HG02759 (cell line): ENCODE results near the gene EIPR1.

Source experiments
- ATAC-seq: cut with Tn5 transposase; IDR thresholded peaks from one replicate; pipeline ENCODE4 v1.9.1; 2021; ENCODE audit warnings: mild to moderate bottlenecking, moderate library complexity; ENCODE audit not compliant: unreplicated experiment

The EIPR1 gene

DNA sequence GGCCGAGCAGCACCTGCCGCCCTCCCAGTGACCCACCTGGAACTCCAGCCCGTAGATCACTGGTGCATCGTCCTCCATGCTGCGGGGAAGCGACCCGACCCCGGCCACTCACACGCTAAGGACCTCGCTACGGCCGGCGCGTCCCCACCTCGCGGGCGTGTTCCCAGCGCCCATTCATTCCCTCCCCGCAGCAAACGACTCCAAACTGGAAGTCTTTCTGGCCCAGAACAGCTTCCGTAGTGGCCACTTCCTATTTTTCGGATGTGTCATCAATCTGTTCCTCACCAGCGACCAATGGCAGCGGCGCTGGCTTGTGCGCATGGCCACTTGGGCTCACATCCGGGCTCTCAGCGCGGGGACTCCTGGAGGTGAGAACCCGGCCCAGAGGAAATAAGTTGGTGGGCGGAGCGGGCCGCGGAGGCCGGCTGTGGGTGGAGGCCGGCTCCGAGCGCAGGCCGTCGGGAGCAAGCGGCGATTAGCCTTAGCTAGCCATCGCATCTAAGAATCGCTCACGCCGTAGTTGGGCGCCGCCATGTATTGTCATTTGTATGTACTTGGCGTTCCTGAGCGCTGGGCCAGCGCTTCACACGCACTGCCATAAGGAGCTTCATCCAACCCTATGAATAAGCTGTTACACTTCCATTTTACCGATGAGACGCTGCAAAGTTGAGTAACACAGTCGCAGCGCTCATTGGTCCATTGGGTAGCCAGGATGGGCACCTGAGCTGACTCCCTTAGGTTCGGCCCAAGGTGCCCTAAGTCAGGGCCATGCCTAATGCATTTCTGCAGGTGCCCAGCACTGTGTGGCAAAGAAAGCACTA is at the start of gene EIPR1:
Gene EIPR1, minus strand, starts transcription at position 207 of the 821 bp plus-strand sequence. Its CDS starts 129 bp downstream, at position 78.
- peak; percentile 82 for ATAC-seq

DNA sequence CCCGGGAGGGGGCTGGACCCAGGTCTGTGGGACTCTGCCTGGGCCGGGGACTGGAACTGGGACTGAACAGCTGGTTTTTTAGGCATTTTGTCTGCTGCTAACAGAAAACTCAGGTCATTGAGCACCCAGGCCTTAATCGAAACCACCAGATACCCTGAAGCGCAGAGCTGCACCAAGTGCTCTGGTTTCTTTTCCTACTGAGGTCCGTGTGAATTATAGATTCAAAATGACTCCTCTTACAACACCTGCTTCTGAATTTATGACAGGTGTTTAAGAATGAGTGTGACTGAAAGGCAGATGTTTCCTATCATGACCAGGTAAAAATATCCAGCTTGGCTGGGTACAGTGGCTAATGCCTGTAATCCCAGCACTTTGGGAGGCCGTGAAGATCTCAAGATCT is 49.7 kb upstream of the EIPR1 start:
- ATAC-seq, result peak; percentile 53

DNA sequence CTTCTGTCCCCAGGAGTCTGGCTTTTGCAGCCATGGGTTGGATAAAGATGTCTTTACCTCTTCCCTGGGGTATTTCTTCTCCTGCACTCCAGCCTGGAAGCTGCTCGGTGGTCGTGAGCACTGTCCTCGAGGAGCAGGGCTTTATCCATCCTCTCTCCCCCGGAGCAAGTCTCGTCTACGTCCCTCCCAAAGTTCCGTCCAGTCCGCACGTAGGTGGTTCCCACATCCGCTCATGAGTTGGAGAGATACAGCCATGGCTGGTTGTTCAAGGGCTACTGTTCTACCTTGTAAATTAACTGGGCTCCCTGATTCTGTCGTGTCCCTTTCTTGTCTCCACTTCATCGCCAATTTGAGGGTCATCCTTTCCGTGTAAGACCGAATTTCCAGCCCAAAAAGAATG is 49.0 kb upstream of the EIPR1 start:
- no peak for ATAC-seq

DNA sequence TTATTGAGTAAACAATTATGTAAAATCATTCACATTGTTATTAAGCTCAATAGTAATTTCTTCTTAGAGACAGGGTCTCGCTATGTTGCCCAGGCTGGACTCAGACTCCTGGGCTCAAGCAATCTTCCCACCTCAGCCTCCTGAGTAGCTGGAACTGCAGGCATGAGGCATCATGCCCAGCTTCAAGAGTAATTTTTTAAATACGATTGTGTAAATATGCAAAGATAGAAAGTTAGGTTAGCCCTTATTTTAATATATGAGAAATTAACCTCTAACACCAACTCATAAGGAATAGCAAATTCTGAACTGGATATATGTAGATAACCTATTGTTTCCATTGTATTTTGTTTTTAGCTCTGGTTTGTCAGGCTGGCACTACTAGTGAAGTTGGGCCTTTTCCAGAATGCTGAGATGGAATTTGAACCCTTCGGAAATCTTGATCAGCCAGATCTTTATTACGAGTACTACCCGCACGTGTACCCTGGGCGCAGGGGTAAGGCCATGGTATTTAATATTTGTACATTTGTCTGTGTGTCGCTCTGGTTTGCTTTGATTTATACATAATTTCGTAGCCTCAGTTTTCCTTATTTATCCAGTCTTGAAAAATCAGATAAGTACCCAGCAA is 46.7 kb upstream of the EIPR1 start:
- no peak for ATAC-seq

DNA sequence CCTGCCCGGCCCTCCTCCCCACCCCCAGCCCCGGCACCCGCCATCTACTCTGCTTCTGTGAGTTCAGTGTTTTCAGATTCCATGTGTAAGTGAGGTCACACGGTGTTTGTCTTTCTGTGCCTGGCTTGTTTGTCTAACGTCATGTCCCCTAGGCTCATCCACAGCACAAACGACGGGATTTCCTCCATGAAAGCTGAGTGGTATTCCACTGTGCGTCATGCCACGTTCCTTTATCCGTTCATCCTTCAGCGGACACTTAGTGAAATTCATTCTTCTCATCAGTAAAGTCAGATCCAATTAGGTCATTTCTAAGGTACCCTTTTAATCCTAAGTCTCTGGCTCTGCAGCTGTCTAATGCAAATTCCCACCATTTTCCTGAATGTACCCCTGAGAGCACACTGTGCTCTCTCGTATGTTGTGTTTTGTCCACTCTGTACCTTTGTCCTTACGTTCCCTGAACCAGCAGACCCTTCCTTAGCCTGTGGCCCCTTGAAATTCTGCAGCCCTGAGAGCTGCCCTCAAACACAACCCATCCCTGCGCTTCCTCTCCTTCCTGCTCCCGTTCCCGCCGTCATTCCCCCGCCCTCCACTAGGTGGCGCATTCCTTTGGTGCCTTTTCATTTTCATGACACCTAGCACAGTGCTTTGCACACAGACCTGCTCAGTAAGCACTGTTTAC is 46.0 kb upstream of the EIPR1 start:
- peak; percentile 40 for ATAC-seq

DNA sequence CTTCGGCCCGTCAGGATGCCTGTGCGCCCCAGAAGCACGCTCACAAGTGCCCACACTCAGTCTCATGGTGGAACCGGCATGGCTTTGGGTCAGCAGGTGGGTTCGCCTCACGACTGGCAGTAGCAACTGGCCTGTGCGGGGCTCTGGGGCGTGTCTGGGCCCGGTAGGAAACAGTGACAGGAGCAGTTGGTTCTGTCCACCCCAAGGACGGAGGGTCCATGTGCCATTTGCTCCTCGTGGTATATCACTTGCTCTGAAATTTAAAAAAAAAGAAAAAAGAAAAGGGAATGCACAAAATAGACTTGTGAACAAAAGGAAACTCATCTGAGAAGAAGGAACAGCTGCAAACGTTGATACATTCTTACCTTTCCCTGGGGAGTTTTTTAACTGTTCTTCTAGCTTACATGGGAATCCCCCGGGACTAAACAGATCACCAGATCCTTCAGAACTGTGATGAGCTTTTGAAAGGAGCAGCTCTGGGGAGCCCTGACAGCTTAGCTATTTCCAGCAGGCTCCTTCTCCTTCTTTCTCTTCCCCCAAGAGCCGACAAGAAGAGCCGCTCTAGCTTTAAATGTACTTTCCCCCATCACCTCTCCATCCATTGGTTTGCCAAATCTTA is 44.7 kb upstream of the EIPR1 start:
- ATAC-seq, result peak; percentile 64

DNA sequence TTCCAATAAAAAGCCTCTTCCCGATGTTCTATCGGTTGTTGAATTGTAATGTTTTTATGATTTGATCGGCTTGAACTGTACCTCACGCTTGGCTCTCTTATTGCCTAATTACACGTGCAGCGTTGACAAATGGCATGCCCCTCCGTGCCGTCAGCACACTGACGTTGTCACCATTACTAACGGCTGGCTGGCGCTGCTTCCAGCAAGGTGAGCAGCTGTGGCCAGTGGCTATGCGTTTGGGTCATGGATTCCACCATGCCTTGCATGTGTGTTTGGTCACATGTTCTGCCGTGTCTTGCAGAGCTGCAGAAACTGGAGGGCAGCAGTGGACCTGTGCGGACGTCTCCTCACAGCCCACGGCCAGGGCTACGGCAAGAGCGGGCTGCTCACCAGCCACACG is 44.0 kb upstream of the EIPR1 start:
- ATAC-seq, result no peak

DNA sequence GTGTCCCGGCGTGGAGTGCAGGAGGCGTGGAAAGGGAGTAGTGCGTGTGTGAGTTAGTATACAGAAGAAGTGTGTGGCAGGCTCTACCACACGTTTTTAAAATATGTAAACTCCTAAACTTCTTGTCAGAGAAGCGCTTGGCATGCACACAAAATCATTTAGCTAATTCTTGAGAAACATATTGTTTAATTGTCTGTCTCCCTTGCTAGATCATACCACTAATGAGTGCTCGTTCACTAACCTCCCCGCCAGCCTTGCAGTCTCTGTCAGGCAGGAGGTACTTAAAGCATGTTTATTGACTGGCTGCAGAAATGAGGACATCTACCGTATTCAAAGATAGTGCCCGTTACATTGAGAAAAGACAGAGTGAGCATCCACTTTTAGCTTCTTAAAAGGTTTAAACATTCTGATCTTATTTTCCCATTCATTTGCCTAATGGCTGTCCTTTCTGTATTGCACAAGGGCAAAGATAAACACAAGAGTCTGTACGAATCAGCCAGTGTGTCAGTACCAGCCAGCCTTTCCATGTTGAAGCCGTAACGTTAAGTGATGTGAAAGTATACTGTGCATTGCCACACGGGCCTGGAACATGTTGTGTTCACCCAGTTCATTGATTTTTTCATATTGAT is 43.3 kb upstream of the EIPR1 start:
- no peak for ATAC-seq

DNA sequence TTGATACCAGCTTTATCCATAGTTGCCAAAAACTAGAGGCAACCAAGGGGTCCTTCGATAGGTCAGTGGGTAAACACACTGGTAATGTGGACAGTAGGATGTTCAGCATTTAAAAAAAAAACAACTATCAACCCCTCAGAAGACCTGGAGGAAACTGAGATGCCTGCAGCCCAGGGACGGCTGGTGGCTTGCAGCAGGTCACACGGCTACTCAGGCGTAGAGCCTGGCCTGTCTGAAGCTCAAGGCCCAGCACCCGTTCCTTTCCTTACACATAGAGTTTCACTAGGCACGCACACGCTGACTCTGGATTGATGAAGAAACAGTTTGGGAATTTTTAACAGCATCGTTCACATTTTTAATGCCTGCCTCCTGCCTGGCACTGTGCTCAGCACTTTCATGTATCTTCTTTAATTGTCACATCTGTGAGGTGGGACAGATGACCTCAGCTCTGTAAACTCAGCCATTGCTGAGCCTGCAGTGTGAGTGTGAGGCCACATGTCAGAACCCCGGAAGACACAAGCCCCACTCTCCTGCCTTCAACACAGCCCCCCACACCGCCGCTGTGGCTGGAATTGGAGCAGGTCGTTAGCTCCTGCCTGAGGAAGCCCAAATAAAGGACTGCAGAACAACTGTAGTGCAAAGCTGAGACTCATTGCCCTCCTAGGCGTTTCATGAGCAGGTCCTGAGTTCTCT is 42.6 kb upstream of the EIPR1 start:
- ATAC-seq, result peak; percentile 32

DNA sequence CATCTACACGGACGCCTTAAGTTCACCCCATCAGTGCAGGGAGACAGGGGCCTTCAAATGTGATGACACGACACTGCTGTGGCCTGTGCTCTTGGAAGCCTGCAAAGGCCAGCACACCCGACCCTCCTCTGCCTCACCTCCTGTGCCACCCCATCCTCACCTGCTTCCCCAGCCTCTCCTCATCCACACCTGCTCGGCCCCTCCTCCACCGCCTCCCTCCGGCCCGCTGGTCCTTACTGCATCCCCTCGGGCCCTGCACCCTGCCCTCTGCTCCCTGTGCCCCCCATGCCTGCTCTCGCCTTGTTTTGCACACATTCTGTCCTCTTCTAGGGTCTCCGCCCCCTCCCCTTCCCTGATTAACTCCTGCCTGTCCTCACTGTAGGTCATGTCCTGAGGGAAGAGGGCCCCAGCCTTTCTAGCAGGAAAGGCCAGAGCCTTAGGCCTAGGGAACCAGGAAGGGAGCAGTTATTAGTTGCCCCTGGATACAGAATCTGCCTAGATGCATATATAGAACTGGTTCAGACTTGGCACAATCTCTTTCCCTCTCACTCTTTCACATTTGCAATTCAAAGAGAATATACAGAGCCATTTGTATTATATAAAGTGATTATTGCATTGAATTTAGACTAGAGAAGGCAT is 41.3 kb upstream of the EIPR1 start:
- no peak for ATAC-seq

DNA sequence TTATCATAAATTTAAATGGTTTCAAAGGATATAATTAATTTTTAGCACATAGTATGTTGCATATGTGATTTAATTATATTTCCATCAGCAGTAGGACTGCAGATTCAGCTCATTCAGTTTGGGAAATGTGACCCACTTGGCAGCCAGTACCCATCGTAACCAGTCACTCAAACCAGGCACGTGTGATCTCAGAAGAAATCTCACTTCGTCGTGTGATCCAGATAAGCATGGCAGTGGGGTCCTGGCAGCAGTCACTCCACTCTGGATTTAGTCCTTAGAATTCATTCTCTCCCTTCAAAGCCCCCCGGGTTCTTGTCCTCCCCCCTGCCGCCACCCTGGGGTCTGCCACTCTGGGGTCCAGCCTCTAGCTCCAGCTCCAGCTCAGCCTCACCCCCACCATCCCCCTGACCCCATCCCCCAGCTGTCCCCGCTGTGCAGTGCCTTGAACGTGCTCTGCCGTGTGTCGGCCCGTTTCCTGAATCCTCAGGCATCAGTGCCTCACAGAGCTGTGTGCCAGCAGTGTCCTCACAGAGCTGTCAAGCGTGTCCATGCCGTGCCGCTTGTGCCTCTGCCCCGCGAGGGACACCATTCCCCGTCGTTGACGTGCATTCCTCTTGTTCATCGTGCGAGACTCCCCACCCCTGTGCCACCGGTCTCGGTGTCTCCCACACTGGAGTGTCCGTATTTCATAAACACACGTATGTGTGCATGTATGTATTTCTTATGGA is 36.7 kb upstream of the EIPR1 start:
- ATAC-seq, result no peak

DNA sequence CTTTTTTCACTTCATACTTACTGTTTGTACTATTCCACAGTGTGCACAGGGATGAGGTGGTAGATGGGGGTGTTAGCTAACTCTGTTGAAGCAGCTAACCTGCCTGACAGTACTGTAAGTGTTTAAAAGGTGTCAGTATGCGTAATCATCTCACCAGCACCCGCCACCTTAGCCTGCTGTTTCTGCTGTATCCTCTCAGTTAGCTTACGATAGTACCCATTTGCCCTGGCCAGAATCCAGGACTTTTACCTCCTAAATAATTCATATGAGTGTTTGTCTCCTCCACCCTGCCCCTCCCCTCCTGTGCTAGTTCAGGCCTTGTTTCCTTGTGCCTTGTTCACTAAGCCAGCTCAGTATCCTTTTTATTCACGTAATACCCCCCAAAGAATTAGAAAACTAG is 36.1 kb upstream of the EIPR1 start:
- no peak for ATAC-seq

DNA sequence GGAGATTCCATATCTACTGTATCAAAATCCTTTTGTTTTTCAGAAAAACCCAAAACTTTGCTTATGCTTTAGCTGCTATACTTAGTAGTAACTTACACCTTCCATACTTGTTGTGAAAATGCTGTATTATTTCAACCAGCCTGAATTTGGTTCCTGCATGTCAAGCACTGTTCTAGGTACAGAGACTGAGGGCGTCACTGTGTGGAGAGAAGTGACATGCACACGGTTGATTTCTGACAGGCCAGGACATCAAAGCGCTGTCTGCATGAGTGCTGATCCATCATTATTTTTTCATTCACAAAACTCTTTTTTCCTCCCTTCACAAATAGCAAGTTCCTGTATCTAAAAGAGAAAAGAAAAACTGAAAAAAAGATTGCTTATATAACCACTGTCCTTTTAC is 33.5 kb upstream of the EIPR1 start:
- no peak for ATAC-seq

DNA sequence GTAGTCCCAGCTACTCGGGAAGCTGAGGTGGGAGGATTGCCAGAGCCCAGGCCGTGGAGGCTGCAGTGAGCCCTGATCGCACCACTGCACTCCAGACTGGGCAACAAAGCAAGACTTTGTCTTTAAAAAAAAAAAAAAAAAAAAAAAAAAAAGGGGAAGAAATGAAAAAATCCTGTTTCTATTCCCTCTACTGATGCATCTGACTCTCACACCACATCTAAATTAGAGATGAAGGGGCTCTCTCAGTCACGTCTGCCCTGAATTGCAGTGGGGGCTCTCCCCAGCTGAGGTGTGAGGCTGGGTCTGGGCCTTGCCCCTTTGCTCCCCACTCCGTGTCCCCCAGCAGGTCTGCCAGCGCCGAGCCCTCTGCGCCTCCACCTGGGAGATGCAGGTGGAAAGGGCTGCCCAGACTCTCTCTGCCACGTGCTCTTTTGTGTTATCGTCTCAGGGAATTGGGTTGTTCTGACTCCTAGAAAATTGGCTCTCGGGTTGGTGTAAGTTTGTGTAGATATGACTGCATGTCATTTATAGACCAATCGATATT is 32.1 kb upstream of the EIPR1 start:
- ATAC-seq, result no peak

DNA sequence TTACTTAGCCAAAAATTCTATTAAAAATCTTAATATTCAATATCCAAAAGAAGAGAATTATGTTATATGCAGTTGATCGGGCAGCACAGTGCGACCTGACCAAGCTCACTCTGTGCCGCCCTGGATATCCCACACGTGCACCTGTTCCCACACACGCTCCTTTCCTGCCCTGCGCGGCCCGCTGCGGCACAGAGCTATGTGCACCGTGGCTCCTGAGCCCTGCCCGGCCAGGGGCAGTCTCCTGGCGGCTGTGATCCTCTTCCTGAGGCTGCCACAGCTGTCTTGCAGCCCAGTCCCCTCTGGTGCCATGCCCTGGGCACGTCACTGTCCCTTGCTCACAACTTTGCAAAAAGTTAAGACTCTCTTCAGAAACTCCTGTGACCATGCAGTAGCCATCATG is 31.2 kb upstream of the EIPR1 start:
- no peak for ATAC-seq

DNA sequence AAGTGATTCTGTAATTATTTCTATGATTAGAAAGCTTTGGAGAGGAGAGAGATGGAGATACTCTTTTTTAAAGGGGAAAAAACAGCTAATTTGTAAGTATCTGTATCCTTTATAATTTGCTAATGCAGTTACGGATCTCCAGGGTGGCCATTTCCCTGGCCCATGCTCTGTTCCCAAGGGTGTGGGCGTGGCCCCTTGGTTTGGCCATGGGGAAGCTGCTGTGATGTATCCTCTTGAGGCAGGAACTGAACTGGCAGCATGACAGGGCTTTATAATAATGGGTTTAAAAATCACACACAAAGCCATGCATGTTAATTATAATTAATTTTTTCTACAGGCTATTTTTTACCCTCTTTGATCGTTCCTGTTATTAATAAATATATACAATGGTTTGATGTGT is 28.9 kb upstream of the EIPR1 start:
- no peak for ATAC-seq

DNA sequence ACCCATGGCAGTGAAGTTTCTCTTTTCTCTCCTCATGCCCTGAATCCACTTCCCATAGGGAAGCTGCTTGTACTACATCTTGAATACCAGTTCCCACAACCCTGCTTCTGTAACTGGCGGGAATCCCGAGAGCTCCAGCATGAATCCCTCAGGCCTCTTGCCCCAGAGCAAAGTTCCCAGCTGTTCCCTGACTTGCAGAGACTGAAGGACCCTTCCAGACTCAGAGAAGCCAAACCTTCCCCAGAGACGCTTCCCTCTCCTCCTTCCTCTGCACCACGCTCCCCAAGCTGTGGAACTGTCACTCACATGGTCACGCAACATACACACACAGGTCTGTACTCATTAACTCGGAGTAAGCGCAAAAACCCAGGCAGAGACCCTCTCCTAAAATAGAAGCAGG is 28.3 kb upstream of the EIPR1 start:
- no peak for ATAC-seq

DNA sequence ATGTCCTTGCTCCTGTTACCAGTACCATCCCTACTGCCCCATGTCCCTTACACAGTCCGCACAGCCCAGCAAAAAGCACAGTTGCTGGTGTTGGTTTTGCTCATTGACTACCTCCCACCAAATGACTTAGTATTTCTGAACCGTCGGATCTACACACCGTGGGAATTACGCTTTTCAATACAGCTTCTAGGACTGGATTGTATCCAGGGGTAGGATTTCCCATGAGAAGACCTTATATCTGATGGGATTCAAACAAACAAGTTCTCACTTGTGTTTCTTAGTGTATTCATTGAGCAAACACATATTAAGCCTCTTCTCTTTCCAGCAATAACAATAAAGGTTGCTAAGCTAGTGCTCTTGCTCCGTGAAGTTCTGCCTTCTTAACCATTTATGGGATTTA is 27.7 kb upstream of the EIPR1 start:
- no peak for ATAC-seq

DNA sequence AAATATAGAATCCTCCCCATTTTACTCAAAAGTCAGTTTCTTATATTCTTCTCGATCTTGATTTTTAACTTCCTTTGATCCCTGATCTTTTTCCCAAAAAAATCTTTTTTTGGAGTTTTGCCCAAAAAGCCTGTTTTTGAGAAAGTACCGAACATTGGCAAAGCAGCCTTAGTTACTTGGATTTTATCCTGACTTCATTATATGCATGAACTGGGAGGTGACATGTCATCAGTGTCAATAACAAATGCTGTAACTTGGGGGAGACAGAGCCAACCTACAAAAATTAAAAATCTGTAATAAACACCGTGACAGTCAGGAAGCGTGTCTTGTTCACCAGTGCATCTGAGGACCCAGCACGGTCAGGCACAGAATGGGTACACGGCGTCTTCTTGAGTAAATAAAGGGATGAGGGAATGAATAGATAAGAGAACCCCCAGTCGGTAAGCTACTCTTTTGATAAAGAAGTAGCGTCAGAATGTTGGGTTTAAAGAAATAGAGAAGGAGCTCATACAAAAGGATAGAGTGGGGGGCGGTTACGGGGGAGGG is 26.8 kb upstream of the EIPR1 start:
- no peak for ATAC-seq
